UCSD-AML1 (cell line): ENCODE data around the gene MOGAT3.
A peak's percentile ranks its signal among the peaks of the same experiment; 100 is the strongest.

ENCODE experiments used
- DNase-seq: peaks from one replicate; lab custom pipeline; 2025; ENCODE audit not compliant: unreplicated experiment; lab: John Stamatoyannopoulos, UW

The MOGAT3 gene

DNA sequence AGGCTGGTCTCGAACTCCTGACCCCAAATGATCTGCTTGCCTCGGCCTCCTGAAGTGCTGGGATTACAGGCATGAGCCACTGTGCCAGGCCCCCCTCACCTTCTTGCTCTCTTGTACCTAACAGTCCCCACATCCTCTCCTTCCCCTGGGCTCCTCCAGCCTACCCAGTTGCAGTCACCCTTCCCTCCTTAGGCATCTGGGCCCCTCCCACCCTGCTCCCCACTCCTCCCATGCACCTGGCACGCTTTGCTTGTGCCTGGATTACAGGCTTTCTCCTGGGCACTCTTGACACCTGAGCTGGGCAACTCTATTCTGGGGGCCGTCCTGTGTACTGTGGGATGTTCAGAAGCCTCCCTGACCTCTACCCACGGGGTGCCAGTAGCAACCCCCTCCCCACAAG, 33.8 kb upstream of the MOGAT3 start:
- DNase-seq = no peak

- DNase-seq = no peak
These were observed 33.2 kb upstream of the MOGAT3 start for GRCh38 chr7:101233907-101234547.

DNA sequence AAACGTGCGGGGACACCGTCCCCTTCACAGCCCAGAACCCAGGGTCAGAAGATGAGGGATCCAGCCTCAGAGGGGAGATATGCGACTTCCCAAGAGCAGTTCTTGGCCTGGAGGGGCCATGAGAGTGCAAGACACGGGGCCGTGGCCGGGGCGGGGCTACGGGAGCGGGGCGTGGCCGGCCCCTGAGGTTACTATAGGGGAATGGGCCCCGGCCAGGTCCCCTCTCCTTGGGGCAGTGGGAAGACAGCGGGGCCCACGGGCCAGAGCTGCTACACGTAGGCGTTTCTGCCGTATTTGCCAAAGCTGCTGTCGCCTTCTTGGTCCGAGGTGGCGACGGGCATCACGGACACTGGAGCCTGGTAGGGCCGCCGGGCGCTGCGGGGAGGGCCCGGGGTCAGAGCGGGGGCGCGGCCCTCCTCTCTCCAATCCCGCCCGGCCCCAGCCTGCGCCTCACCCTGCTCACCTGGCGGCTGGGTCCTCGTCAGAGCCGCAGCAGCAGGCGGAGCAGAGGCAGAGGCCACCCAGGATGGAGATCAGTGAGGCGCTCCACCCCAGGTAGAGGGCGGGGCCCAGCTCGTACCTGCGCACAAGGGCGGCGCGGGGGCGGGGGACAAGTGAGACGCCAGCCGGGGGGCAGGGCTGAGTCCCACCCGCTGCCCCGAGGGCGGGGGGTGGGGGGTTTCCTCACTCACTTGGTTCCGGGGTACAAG, 31.5 kb upstream of the MOGAT3 start:
- DNase-seq = no peak

DNA sequence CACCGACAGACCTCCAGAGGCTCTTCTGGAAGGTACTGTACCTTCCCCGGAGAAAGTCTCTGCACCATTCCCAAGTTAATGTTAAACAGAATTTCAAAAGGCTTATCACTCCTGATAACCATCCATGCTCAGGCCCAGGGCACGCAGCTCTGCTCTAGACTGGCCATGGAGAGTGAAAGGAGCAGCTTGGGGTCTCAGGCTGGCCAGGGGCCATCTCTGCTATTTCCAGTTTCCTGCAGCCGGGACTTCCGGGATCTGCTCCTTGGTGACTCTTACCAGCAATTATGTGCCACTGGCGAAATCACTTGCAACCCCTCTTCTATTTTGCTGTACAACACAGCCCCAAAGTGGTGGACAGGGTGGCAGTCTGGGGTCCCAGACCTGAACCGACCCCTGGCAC, 30.8 kb upstream of the MOGAT3 start:
- no peak for DNase-seq

- DNase-seq = no peak
These were observed 25.9 kb upstream of the MOGAT3 start for GRCh38 chr7:101226721-101227120.

DNA sequence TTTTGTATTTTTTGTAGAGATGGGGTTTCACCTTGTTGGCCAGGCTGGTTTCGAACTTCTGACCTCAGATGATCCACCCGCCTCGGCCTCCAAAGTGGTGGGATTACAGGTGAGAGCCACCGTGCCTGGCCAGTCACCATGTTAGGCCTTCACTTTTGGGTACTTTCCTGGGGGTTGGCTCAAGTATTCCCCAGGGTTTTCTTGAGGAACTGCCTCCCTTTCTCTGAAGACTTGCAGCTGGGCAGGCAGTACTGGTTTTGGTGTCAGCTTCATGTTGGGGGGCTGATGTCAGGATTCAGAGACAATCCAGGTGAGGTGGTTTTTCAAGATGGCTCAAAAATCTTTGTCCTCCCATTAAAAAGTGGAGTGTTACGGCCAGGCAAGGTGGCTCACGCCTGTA, 24.8 kb upstream of the MOGAT3 start:
- no peak for DNase-seq

DNA sequence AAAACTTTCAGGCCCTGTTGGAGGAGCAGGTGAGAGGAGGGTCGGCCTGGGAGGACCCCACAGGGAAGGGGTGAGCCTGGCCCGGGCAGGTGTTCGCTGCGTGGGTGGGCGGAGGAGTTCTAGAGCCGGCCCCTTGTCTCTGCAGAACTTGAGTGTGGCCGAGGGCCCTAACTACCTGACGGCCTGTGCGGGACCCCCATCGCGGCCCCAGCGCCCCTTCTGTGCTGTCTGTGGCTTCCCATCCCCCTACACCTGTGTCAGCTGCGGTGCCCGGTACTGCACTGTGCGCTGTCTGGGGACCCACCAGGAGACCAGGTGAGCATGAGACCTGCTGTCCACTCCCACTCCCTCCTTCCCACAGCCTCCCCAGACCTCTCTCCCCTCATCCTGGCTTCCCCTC, 22.7 kb upstream of the MOGAT3 start:
- DNase-seq = no peak

DNA sequence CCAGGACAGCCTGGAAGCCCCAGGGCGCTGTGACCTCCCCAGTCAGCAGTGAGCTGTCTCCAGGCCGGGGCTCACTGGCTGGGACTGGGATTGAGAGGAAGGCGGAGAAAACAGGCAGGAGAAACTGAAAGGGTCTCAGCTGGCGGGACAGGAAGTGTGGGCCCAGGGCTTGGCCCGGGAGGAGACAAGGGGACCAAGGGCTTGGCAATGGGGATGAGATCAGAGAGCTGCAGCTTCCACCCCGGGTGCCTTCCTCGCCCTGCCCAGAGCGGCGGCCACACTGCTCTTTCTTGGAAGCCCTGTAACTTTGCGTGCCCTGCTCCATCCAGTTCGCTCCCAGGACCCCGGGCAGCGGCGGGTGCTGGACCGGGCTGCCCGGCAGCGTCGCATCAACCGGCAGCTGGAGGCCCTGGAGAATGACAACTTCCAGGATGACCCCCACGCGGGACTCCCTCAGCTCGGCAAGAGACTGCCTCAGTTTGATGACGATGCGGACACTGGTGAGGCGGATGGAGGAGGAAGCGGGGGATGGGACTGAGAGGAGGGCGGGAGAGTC, 21.5 kb upstream of the MOGAT3 start:
- DNase-seq = no peak

DNA sequence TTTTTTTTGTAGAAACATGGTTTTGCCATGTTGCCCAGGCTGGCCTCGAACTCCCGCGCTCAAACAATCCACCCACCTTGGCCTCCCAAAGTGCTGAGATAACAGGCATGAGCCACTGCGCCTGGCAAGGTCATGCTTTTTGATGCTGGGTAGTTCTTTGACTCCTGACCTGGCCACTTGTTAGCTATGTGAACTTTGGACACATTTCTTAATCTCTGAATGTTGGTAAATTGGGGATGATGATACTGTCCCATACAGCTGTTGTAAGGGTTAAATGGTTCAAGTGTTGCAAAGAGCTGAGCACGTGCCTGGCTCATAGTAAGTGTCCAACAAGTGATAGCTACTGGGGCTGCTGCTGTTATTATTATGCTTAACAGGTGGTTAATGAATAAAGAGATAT, 19.5 kb upstream of the MOGAT3 start:
- no peak for DNase-seq

DNA sequence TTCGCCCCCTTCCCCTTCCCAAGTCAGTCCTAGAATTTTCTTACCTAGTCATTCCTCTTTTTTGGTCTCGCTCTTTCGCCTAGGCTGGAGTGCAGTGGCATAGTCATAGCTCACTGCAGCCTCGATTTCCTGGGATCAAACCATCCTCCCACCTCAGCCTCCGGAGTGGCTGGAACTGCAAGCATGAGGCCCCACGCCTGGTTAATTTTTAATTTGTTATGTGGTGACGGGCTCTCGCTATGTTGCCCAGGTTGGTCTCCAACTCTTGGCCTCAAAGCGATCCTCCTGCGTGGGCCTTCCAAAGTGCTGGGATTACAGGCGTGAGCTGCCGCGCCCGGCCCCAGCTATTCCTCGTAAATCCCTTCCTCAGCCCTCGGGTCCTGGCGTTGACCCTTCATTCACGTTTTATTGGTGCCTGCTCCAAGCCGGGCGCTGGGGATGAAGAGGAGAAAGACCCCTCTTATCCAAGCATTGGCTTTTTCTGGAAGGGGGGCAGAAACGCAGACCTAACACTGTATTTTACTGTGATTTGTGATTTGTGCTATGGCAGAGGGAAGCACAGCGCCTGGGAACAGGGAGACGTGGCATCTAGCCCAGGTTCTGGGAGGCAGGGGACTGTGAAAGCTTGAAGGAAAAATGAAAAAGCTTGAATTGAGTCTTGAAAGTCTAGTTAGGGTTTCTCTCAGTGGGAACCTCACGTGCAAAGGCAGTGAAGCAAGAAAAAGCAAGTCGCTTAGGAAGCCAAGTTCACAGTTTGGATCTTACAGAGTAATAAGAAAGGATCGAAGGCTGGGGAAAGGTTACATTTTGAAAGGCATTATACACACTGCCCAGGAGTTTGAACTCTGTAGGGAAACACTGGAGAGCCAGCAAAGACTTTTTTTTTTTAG, 17.6 kb upstream of the MOGAT3 start:
- DNase-seq = no peak

GRCh38 chr7:101217388-101218235, 16.8 kb upstream of the MOGAT3 start, which contains the start of the genes PLOD3 and ZNHIT1:
TSS of gene PLOD3 (minus strand) at chr7:101217581. CDS start at chr7:101217274, 307 bp downstream.
TSS of gene ZNHIT1 (plus strand) at chr7:101218165. CDS start at chr7:101218196, 31 bp downstream.
- peak; percentile 88 for DNase-seq

DNA sequence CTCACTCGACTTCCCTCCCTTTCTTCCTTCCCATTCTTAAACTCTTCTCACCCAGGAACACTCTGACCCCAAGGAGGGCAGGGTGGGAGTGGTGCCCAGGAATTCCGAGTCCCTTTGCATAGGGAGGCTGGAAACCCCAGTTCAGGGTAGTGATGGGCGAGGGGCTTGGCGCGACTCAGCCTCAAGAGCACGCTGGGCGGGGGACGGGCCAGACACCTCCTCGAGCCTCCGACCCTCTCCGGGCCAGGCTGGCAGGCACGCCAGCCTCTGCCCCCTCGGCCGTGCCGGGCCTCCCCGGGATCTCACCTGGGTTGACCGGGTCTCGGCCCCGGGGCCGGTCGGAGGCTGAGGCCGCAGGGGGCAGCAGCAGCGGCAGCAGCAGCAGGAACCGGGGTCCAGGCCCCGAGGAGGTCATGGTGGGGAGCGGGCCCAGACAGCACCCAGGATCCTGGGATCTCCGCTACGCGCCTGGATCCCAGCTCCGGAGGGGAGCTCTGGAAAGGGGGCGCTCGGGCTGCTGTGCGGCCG, 16.1 kb upstream of the MOGAT3 start:
- peak; percentile 14 for DNase-seq

DNA sequence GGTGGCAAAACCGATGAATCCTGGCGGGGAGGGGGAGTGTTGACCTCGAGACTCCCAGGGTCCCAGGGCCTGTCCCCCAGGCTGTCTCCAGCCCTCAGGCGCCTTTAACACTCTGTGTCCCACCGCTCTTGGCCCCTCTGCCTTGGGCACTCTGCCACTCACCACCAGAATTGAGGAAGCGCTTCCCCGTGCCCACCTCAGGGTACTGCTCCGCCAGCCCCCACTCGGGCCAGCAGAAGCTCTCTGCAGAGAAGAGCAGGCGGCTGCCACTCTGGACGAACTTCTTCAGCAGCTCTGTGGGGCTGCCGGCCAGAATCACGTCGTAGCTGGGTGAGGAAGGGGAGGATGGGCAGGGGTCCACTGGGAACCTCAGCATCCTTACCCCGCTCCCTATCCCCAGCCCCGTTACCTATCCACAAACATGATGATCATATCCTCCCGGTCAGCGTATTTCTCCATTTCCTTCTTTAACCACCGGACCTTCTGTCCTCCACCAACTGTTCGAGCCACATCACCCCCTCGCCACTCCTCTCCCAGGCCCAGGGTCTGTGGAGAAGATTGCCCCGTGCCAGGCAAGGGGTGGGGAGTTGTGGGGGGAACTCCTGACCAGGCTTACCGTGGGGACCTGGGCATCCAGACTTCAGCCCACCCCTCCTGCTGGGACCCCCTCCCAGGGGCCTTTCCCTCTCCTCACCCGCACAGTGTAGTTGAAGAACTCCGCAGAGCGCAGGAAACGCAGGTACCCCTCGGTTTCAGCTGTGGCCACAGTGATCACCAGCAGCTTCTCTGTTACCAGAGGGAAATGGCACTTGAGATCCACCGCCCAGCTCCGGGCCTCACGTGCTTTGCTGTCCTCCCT, 15.4 kb upstream of the MOGAT3 start:
- DNase-seq = no peak

DNA sequence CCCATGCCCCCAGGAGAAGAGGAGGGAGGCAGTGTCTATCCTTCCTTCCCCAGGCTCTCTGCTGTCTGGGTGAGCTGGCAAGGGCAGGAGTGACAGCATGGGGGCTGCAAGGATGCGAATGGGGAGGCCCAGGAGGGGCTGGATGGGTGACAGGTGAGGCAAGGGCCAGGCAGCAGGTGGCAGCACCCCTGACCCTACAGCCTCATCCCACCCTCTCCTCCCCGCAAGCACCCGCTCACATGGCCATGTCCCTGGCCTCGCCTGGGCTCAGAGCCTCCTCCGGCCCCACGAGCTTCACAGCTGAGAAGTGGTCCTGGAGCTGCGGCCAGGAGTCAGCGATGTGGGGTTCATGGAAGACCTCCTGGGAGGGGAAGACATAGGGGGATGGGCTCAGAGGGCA, 11.2 kb upstream of the MOGAT3 start:
- no peak for DNase-seq

GRCh38 chr7:101211501-101211900, 10.7 kb upstream of the MOGAT3 start:
- no peak for DNase-seq

- no peak for DNase-seq
These were observed 9.3 kb upstream of the MOGAT3 start for GRCh38 chr7:101210143-101210542.

- DNase-seq = no peak
These were observed 8.0 kb upstream of the MOGAT3 start for GRCh38 chr7:101208794-101209193.

DNA sequence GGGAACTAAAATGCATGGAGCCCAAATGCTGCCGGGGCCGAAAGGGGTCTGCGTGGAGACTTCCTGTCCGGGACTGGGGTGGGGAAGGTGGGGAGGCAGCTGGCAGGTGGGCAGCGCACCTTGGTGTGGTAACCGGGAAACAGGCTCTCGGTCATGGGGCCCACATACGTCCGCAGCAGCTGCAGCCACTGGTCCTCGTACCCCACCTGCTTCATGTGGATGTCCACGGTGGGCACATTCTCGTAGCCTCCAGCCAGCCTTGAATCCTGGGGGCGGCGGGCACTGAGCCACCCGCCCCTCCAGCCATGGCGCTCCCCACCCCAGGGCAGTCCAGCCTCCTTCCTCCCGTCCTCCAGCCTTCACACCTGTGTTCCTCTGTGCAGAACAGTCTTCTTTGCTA, 6.6 kb upstream of the MOGAT3 start:
- DNase-seq = no peak

DNA sequence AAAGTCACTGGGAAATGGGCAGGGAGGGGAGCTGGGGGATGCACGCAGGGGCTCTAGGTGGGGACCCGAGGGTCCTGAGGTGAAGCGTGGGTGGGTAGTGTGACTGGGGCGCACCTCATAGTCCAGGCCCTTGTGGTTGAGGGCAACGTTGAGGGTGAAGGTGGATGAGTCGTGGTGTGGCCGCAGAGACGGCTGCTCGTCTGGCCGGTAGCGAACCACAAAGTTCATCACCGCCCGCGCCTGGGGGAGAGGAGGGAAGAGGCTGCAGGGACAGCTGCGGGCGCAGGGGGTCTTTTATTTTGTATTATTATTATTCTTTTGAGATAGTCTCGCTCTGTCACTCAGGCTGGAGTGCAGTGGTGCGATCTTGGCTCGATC, 5.8 kb upstream of the MOGAT3 start:
- no peak for DNase-seq
